Muscle of leg (tissue), 11 donors: Measurements from ENCODE around the gene ADGRE2. TPM values are rescaled to one million over a fixed set of nuclear protein-coding genes. Genes with fewer than 3 reads are reported as not detected.
"Not testable (repeated sequence)": the region's sequence is repeated elsewhere in the genome, so short reads cannot be mapped to it uniquely, and the experiment has no call there.

Experiments used
- DNase-seq: peaks from one replicate; pipeline ENCODE4 v3.0.0; 2013
- H3K27ac ChIP-seq: one replicate; pipeline ENCODE4 v1.5.1; 2013; ENCODE audit warnings: mild to moderate bottlenecking, low read length, control low read depth
- H3K27me3 ChIP-seq: one replicate; pipeline ENCODE4 v1.6.1; 2013; ENCODE audit warnings: low read length; ENCODE audit not compliant: control insufficient read depth, insufficient read depth
- H3K36me3 ChIP-seq: one replicate; pipeline ENCODE4 v1.6.1; 2013; ENCODE audit warnings: low read length; ENCODE audit not compliant: control insufficient read depth, insufficient read depth
- H3K4me1 ChIP-seq: one replicate; pipeline ENCODE4 v1.6.1; 2013; ENCODE audit warnings: low read length; ENCODE audit not compliant: control insufficient read depth, insufficient read depth
- H3K4me3 ChIP-seq: one replicate; pipeline ENCODE4 v1.5.1; 2013; ENCODE audit warnings: low read length, control low read depth
- H3K9me3 ChIP-seq: replicated peaks from 2 replicates; pipeline ENCODE4 v1.6.1; 2013; ENCODE audit warnings: low read depth, low read length; ENCODE audit not compliant: control insufficient read depth
- WGBS: methylation state at CpG from one replicate; pipeline ENCODE4 v1.1.5; 2013; ENCODE audit warnings: missing lambda C conversion rate; ENCODE audit not compliant: insufficient coverage; 5-methylcytosine and 5-hydroxymethylcytosine counted together
- polyA plus RNA-seq, 8 donors: library from polyadenylated mRNA; unstranded; fragments of 120-200 nt; gene quantifications; one replicate each; pipeline versions ENCODE4 v1.2.1 to v1.2.3, GENCODE V29; 2013; ENCODE audit warnings: inconsistent platforms in 1 of 8, low replicate concordance in 1 of 8; ENCODE audit not compliant: insufficient read length in 8 of 8, insufficient read depth in 1 of 8
- total RNA-seq: library from RNA; stranded (reverse); fragments of 120-200 nt; gene quantifications from one replicate; pipeline ENCODE4 v1.2.4, GENCODE V29; 2013

ADGRE2 gene
- total and polyA plus RNA-seq, 9 donors = 0.22 to 3.6 (median 0.49) TPM

DNA sequence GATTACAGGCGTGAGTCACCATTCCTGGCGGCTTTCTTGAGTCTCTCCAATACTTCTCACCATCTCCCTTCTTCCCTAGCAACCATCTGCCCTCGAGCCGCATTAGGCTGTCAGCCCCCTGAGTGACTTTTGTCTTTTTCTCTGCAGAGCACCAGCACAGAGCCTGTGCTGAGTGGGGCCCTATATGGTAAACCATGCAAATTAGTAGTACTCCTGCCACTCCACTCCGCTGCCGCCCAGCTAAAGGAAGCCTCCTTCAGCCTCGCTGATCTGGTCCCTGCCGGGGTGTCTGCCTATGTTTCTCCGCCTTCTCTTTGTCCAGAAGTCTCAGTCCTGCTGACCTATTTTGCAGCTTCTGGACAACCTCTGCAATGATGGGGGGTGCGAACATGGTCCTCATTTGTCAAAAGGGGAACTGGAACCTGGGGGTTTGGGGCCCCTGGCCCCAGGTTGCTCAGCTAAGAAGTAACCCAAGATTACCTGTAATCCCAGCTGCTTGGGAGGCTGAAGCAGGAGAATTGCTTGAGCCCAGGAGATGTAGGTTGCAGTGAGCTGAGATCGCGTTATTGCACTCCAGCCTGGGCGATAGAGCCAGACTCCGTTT is 2.4 kb upstream of the ADGRE2 start:
- not testable (repeated sequence) for H3K27me3 ChIP-seq, H3K9me3 ChIP-seq, H3K36me3 ChIP-seq, H3K4me3 ChIP-seq, H3K27ac ChIP-seq, DNase-seq
- H3K4me1 ChIP-seq = peaks cover 13% of the 10 kb centered on the region
- 82% methylated on average over 2 of the region's 14 CpGs for WGBS

DNA sequence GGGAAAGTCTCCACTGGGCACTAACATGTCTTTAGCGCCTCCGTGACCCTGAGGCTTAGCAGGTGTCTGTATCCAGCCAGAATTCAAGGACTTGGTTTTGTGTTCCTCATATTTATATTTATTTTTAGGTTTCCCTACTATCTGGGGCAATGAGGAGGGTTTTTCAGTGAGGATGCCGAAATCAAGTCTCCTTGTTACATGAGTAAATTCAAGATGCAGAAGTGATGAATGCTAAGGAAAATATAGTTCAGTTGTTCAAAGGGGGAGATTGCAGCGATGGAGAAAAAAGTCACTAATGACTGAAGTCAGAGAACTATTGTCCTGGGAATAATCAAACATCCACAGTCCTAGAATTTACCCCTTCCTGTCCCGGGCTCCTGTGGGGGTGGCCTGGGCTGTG is 791 bp upstream of the ADGRE2 start:
- no peak for DNase-seq
- H3K27me3 ChIP-seq = peaks cover 10% of the 10 kb centered on the region
- WGBS = no CpG with 5 or more reads among the region's 5 CpGs

DNA sequence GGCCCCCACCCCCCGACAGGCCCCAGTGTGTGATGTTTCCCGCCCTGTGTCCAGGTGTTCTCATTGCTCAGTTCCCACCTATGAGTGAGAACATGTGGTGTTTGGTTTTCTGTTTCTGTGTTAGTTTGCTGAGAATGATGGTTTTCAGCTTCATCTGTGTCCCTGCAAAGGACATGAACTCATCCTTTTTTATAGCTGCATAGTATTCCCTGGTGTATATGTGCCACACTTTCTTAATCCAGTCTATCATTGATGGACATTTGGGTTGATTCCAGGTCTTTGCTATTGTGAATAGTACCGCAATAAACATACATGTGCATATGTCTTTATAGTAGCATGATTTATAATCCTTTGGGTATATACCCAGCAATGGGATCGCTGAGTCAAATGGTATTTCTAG is 715 bp downstream of the ADGRE2 start:
- H3K4me1 ChIP-seq = peaks cover 13% of the 10 kb centered on the region
- H3K4me3 ChIP-seq, H3K9me3 ChIP-seq, H3K36me3 ChIP-seq, H3K27ac ChIP-seq, DNase-seq, H3K27me3 ChIP-seq: not testable (repeated sequence)
- WGBS = no CpG with 5 or more reads among the region's 4 CpGs

More for the DNA sequence above, 791 bp upstream of the ADGRE2 start:
- Histone ChIP-seq H3K27ac (no peak overlapping the region), H3K4me1 (peaks cover 13% of the 10 kb centered on the region), H3K36me3 (no peaks in the 10 kb centered on the region), H3K9me3 (no peaks in the 10 kb centered on the region), H3K4me3 (no peak overlapping the region)

DNA sequence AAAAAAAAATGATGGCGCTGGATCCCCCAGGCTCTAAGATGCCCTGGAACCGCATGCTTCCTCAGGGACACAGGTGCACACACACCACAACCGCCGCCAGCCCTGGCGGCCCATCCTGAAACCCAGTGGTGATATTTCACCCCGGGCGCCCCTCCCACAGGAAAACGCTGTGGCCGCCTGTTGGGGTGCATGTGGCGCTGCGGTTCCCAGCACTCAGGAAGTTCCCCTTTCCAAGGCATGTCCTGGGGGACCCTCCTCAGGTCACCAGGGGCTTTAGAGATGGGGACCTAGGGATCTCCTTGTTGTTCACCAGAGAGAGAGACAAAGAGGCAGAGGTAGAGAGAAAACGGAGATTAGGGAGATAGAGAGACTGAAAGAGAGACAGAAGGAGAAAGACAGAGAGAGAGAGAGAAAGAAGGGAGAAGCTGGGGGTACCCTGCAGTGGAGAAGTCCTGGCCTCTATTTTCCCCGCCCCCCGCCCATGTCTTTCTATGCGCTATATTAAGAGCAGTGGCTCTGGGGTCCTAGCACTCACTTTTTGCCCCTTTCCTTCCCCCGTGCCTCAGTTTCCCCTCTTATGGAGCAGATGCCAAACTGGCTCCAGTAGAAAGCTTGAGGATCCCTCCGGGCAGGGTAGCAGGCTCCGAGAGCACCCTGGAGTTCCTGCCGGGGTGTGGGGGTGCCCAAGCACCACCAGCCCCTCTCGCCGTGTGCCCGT is 2.3 kb downstream of the ADGRE2 start:
- Histone ChIP-seq H3K36me3 (no peaks in the 10 kb centered on the region), H3K4me1 (peaks cover 13% of the 10 kb centered on the region), H3K9me3 (no peaks in the 10 kb centered on the region), H3K27me3 (peaks cover 10% of the 10 kb centered on the region), H3K4me3 (peak overlapping the region; percentile 36), H3K27ac (no peak overlapping the region)
- 2% methylated on average over 12 of the region's 22 CpGs for WGBS
- no peak for DNase-seq

DNA sequence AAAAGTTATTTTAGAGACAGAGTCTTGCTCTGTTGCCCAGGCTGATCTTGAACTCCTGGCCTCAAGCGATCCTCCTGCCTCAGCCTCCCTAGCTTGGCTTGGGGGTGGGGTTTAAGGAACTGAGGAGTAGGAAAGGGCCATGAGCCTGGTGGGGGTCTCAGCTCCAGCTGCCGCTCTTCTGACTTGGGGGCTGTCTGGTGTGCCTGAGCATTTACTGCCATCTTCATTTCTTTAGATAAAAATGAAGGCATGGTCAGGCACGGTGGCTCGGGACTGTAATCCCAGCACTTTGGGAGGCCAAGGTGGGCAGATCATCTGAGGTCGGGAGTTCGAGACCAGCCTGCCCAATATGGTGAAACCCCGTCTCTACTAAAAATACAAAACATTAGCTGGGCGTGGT is 3.0 kb downstream of the ADGRE2 start:
- H3K4me1 ChIP-seq = peaks cover 13% of the 10 kb centered on the region
- not testable (repeated sequence) for DNase-seq, H3K9me3 ChIP-seq, H3K4me3 ChIP-seq, H3K27ac ChIP-seq, H3K36me3 ChIP-seq, H3K27me3 ChIP-seq
- WGBS = 80% methylated on average over 1 of the region's 8 CpGs

DNA sequence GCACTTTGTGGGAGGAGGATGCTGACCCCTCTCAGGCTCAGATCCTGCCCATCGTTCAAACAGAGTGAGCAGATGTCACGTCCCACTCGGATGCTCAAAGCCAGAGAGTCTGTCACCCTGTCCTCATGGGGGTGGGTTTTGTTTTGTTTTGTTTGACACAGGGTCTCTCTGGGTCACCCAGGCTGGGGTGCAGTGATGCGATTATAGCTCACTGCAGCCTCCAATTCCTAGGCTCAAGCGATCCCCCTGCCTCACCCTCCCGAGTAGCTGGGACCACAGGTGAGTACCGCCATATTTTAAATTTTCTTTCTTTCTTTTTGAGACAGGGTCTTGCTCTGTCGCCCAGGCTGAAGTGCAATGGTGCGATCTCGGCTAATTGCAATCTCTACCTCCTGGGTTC is 4.0 kb downstream of the ADGRE2 start:
- WGBS = 89% methylated on average over 5 of the region's 10 CpGs
- DNase-seq = no peak
- H3K27me3 ChIP-seq = peaks cover 10% of the 10 kb centered on the region
- H3K9me3 ChIP-seq = no peaks in the 10 kb centered on the region
- H3K4me1 ChIP-seq = peaks cover 12% of the 10 kb centered on the region
- H3K36me3 ChIP-seq = no peaks in the 10 kb centered on the region
- H3K27ac ChIP-seq = no peak overlapping the region
- H3K4me3 ChIP-seq = no peak overlapping the region

DNA sequence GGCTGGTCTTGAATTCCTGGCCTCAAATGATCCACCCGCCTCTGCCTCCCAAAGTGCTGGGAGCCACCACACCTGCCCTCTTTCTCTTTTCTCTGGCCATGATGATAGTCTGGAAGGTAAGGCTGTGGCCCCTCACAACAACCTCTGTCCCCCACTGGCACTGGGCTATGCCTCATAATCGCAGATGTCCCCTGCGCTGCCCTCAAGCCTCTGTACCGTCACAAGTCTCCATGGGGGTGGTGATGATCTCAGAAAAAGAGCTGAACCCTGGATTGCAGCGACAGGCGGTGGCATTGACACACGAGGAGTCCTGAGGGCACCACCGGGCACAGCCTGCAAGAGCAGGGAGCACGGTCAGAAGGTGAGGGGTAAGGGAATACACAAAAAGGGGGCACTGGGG is 4.6 kb downstream of the ADGRE2 start:
- DNase-seq, H3K36me3 ChIP-seq, H3K27ac ChIP-seq, H3K9me3 ChIP-seq, H3K27me3 ChIP-seq, H3K4me3 ChIP-seq: not testable (repeated sequence)
- H3K4me1 ChIP-seq = peaks cover 11% of the 10 kb centered on the region
- 70% methylated on average over 4 of the region's 9 CpGs for WGBS

DNA sequence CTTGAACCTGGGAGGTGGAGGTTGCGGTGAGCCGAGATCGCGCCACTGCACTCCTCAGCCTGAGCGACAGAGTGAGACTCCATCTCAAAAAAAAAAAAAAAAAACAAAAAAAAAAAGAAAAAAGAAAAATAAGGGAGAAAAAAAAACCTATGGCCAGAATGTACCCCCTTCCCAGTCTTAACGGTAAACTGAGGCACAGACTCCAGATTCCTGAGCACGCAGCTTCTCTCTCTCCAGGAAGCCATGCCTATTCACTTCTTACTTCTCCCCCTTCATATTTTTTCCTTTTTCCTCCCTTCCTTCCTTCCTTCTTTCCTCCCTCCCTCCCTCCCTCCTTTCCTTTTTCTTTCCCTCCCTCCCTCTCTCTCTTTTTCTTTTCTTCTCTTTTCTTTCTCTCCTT is 5.4 kb downstream of the ADGRE2 start:
- Histone ChIP-seq H3K36me3 (no peaks in the 10 kb centered on the region), H3K4me3 (no peak overlapping the region), H3K9me3 (no peaks in the 10 kb centered on the region), H3K4me1 (peaks cover 11% of the 10 kb centered on the region), H3K27ac (no peak overlapping the region), H3K27me3 (peaks cover 10% of the 10 kb centered on the region)
- no peak for DNase-seq
- WGBS = 94% methylated on average over 2 of the region's 7 CpGs

DNA sequence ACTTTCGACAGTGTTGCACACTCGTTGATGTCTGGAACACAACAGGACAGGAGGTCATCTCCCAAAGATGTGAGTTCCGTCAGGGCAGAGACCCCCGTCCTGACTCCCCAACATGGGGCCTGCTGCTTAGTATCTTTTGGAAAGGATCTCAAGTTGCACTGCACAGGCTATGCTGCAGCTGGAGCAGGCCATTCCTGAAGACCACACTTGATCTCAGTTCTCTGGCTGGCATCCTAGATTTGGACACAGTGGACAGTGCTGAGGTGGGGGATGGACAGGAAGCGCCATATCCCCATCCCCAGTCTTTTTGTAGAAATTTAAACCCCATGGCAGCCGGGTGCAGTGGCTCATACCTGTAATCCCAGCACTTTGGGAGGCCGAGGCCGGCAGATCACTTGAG is 5.9 kb downstream of the ADGRE2 start:
- 89% methylated on average over 6 of the region's 8 CpGs for WGBS
- no peak overlapping the region for H3K4me3 ChIP-seq
- H3K9me3 ChIP-seq = no peaks in the 10 kb centered on the region
- H3K27me3 ChIP-seq = peaks cover 10% of the 10 kb centered on the region
- peaks cover 11% of the 10 kb centered on the region for H3K4me1 ChIP-seq
- no peaks in the 10 kb centered on the region for H3K36me3 ChIP-seq
- no peak overlapping the region for H3K27ac ChIP-seq
- DNase-seq = no peak

DNA sequence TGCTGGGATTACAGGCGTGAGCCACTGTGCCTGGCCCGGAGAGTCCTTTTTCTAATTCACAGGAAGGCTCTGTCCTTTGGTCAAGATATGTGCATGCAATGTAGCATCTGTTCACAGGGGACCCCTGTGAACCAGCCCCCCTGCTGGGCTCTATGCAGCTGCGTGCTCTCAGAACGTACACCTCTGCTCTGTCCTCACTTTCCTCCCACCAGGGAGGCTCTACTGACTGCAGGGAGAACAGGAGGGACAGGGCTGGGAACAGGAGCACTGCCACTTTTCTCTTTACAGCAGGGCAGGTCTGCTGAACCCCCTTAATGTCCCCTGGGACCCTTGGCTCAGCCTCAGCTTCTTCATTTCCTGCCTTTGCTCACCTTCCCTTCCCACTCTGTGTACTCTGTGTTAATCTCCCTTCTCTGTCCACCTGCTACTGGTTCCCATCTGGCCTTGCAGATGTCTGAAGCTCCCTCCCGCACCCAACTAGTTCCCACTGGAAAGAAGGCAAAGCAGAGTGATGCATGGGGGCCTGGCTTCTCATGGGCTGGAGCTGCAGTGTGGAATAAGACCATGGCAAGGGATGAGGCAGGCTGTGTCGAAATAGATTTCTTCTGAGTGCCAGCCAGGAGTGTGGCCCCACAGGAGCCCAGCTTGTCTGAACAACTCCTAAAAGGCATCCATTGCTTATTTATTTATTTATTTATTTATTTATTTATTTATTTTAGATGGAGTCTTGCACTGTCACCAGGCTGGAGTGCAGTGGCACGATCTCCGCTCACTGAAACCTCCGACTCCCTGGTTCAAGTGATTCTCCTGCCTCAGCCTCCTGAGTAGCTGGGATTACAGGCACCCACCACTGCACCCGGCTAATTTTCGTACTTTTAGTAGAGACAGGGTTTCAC is 7.2 kb downstream of the ADGRE2 start:
- no peak overlapping the region for H3K27ac ChIP-seq
- no peaks in the 10 kb centered on the region for H3K36me3 ChIP-seq
- peaks cover 6% of the 10 kb centered on the region for H3K27me3 ChIP-seq
- no peaks in the 10 kb centered on the region for H3K9me3 ChIP-seq
- no peak for DNase-seq
- H3K4me1 ChIP-seq = peaks cover under 1% of the 10 kb centered on the region
- 93% methylated on average over 6 of the region's 11 CpGs for WGBS
- no peak overlapping the region for H3K4me3 ChIP-seq
